NCI-H524 (cell line): ENCODE measurements around the gene EHMT1.
A peak's percentile ranks its signal among the peaks of the same experiment; 100 is the strongest.
"Not testable (repeated sequence)": the region's sequence is repeated elsewhere in the genome, so short reads cannot be mapped to it uniquely, and the experiment has no call there.

Experiments
- DNase-seq, 2 experiments: peaks; one replicate each; lab custom pipeline; 2025; lab: John Stamatoyannopoulos, UW

EHMT1 gene

GRCh38 chr9:137720571-137721110 is 101.8 kb downstream of the EHMT1 start:
- DNase-seq, result no peak

- no peak for DNase-seq
These were observed 102.7 kb downstream of the EHMT1 start for GRCh38 chr9:137721479-137721878.

GRCh38 chr9:137721899-137722298 is 103.1 kb downstream of the EHMT1 start:
- DNase-seq, result no peak

- no peak for DNase-seq
These were observed 103.7 kb downstream of the EHMT1 start for GRCh38 chr9:137722481-137722880.

GRCh38 chr9:137723356-137723755 is 104.6 kb downstream of the EHMT1 start:
- not testable (repeated sequence) for DNase-seq

DNA sequence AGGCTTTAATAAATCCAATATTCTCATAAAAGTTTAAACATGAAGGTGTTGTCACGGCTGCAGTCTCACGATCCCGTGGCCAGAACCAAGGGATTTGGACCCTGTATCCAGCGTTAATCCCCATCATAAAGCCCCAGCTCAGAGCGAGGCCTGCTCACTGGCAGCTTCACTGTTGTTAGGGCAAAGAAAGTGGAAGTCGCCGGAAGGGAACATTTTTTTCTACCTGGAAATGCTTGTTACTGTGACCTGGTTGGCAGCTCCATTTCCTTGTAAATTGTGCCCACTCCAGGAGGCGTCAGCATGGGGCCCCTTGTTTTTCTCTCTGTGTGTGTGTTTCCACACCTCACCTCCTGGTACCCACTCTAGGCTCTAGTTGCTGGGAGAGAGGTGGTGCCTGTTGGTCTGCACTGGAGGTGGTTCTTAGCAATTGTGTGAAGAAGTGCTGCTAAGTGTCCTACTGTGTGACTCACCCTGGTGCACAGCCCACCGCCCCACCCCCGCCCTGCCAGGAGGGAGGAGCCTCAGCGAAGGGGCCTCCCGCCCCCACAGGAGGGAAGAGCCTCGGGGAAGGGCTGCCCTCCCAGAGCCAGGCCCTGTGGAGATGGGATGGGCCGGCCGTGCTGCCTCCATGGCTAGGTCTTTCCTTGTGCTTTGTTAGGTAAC is 105.1 kb downstream of the EHMT1 start:
- DNase-seq, result no peak

- no peak for DNase-seq
These were observed 106.0 kb downstream of the EHMT1 start for GRCh38 chr9:137724818-137725240.

GRCh38 chr9:137725598-137725997 is 106.8 kb downstream of the EHMT1 start:
- DNase-seq, result no peak

DNA sequence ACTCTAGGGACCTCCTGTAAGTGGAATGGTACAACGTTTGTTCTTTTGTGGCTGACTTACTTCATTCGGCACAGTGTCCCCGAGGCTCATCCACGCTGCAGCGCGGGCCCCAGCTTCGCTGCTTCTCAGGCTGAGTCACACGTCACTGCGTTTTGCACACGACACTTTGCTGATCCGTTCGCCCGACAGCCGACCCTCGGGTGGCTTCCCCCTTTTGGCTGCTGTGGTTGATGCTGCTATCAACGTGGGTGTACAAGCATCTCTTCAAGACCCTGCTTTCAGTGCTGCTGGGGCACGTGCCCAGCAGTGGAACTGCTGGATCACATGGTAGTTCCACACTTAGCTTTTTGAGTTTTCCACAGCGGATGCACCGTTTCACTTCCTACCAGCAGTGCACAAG is 107.5 kb downstream of the EHMT1 start:
- not testable (repeated sequence) for DNase-seq

DNA sequence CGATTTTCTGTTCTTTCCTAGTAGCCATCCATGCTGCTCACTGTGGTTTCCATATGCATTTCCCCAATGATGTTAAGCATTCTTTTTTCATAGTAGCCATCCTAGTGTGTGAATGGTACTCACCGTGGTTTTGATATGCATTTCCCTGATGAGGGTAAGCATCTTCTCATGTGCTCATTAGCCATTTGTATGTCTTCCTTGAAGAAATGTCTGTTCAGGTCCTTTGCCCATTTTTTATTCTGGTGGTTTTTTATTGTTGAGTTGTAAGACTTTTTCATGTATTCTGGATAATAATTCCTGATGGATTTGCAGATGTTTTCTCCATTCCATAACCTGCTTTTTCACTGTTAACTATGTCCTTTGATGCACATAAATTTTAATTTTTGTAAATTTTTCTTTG is 108.0 kb downstream of the EHMT1 start:
- no peak for DNase-seq

- DNase-seq, result no peak
These were observed 108.9 kb downstream of the EHMT1 start for GRCh38 chr9:137727716-137728115.

- no peak for DNase-seq
These were observed 109.9 kb downstream of the EHMT1 start for GRCh38 chr9:137728444-137729311.

- DNase-seq, result no peak
These were observed 112.6 kb downstream of the EHMT1 start for GRCh38 chr9:137731216-137731946.

DNA sequence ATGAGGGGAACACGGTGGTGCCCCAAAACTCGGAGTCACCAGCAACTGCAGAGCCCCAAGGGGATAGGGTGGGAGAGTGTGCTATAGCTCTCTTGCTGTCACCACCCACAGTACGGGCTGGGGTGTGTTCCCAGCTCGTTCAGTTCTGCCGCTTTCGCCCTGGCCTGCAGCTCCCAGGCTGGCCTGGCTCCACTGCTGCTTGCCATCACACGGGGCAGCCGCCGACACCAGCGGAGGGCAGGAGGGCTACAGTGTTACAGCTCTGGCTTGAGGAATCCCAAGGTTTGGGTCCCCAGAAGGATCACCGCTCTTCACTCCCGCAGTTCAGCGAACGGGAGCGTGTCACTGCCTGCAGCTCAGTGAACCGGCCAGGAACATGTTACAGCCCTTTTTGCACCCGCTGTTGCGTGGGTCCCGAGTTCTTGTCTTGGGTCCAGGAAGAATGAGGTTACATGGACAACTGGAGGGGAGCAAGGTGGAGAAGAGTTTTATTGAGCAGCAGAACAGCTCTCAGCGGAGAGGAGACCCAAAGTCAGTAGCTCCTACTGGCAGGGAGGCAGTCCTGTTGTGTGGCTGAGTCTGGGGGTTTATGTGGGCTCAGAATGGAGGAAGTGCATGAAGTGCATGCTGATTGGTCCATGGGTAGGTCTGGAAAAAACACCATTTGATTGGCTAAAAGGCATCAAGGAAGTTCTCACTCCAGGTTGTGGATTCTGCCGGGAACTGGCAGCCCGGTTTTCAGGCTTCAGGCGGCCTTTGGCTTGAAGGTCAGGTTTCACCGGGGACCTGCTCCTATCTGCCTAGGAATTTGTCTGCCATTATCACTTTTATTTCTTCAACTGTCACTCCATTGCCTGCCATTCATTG is 113.4 kb downstream of the EHMT1 start:
- DNase-seq, result no peak

- DNase-seq, result no peak
These were observed 114.6 kb downstream of the EHMT1 start for GRCh38 chr9:137733429-137733828.

- no peak for DNase-seq
These were observed 115.4 kb downstream of the EHMT1 start for GRCh38 chr9:137734181-137734580.

DNA sequence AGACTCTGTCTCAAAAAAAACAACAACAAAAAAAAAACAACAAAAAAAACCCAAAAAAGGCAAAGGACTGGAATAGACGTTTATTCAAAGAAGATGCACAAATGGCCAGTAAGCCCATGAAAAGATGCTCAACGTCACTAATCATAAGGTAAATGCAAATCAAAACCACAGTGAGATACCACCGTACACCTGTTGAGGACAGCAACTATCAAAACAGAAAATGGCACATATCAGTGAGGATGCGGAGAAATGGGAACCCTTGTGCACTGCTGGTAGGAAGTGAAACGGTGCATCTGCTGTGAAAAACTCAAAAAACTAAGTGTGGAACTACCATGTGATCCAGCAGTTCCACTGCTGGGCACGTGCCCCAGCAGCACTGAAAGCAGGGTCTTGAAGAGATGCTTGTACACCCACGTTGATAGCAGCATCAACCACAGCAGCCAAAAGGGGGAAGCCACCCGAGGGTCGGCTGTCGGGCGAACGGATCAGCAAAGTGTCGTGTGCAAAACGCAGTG is 119.4 kb downstream of the EHMT1 start:
- not testable (repeated sequence) for DNase-seq

DNA sequence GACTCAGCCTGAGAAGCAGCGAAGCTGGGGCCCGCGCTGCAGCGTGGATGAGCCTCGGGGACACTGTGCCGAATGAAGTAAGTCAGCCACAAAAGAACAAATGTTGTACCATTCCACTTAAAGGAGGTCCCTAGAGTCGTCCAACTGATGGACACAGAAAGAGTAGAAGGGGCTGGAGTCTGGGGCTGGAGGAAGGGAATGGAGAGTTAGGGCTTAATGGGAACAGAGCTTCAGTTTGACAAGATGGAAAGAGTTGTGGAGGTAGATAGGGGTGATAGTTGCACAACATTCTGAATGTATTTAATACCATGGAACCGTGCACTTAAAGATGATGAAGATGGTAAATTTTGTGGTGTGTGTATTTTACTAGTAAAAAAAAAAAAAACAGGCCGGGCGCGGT is 119.9 kb downstream of the EHMT1 start:
- DNase-seq, result no peak

DNA sequence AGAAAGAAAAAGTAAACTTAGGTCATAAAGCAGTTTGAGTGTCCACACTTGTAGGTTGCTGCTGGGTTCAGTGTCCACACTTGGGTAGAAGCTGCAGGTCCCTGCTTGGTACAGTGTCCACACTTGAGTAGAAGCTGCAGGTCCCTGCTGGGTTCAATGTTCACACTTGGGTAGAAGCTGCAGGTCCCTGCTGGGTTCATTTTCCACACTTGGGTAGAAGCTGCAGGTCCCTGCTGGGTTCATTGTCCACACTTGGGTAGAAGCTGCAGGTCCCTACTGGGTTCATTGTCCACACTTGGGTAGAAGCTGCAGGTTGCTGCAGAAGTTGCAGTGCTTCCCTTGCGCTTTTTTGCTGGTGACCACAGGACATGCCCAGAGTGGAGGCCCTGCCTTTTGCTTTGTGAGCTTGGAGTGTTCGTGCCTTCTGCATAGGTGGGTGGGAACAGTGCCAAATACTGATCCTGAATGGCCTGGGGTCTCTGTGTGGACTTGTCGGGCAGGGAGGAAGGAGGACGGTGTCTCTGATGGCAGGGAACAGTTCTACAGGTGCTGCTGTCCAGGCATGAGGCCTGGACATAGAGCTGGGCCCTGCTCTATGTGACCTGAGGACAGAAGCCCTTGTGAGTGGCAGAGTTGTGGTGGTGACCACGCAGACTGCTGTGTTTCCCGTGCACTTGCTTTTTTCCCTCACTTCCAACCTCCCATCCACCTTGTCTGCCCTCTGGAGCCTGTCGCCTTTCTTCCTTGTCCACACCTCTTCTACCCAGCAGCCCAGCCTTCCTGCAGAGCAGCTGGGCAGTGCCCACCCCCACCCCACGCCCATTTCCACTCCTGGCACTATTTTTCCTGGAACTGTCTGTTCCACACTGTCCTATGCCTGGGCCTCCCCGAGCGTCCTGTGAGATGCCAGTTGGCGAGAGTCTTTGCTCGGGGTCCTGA is 120.8 kb downstream of the EHMT1 start:
- no peak for DNase-seq

DNA sequence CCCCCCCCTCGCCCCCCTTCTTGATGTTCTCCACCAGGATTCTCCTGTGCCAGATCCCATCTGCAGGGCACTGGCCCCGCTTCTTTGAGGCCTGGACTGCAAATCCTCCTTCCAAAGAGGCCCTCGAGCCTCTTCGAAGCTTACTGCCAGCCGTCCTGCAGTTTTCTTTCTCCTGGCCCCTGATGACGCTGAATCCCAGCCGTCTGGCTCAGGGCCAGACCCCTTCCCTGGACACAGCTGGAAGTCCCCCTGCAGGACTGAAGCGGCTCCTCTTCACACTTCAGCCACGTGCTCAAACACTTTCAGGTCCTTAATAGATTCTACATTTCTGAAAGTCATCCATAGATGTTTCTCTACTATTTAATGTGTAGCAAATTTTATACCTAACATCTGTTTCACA is 121.5 kb downstream of the EHMT1 start:
- peak; percentile 89 to 97 for DNase-seq
